Liver (tissue), 9 donors: ENCODE data around the gene GLIS1. TPM values are rescaled to one million over a fixed set of nuclear protein-coding genes. Genes with fewer than 3 reads are reported as not detected.

ENCODE experiments used
- DNase-seq: peaks from one replicate; pipeline ENCODE4 v3.0.0-alpha.2; 2017; ENCODE audit warnings: low spot score
- H3K27ac ChIP-seq, 2 donors: one replicate each; pipeline ENCODE4 v1.7.0; 2013; ENCODE audit warnings: inconsistent platforms in 2 of 2, low read length in 2 of 2, control low read depth in 1 of 2, low read depth in 1 of 2, mild to moderate bottlenecking in 1 of 2
- H3K27me3 ChIP-seq, 4 donors: one replicate each; pipeline versions ENCODE4 v1.6.1 to v1.7.0; 2013; ENCODE audit warnings: low read length in 3 of 4, inconsistent platforms in 1 of 4, mild to moderate bottlenecking in 1 of 4, moderate library complexity in 1 of 4; ENCODE audit not compliant: control insufficient read depth in 4 of 4, insufficient read depth in 4 of 4
- H3K36me3 ChIP-seq, 4 donors: one replicate each; pipeline versions ENCODE4 v1.6.1 to v1.7.0; 2013; ENCODE audit warnings: low read length in 3 of 4, mild to moderate bottlenecking in 3 of 4, low read depth in 1 of 4, moderate library complexity in 1 of 4; ENCODE audit not compliant: control insufficient read depth in 4 of 4, insufficient read depth in 3 of 4
- H3K4me1 ChIP-seq, 4 donors: one replicate each; pipeline versions ENCODE4 v1.6.1 to v1.7.0; 2013; ENCODE audit warnings: low read length in 3 of 4, mild to moderate bottlenecking in 3 of 4, moderate library complexity in 1 of 4; ENCODE audit not compliant: control insufficient read depth in 4 of 4, insufficient read depth in 4 of 4
- H3K4me3 ChIP-seq, 3 donors: one replicate each; pipeline versions ENCODE4 v1.6.1 to v1.7.0; 2013; ENCODE audit warnings: low read length in 3 of 3, control low read depth in 1 of 3, low read depth in 1 of 3, mild to moderate bottlenecking in 1 of 3
- H3K9ac ChIP-seq, 2 donors: one replicate each; pipeline ENCODE4 v1.7.0; 2013; ENCODE audit warnings: low read length in 2 of 2, mild to moderate bottlenecking in 2 of 2, moderate library complexity in 2 of 2, control low read depth in 1 of 2, low read depth in 1 of 2
- H3K9me3 ChIP-seq, 4 donors: one replicate each; pipeline versions ENCODE4 v1.6.1 to v1.7.0; 2013; ENCODE audit warnings: low read length in 3 of 4; ENCODE audit not compliant: control insufficient read depth in 4 of 4
- EGR1 ChIP-seq, 2 donors: IDR thresholded peaks; 2 replicates each; pipeline ENCODE4 v1.6.1; 2016 to 2018; ENCODE audit warnings: antibody characterized with exemption in 2 of 2, low read depth in 2 of 2
- FOXA1 ChIP-seq: IDR thresholded peaks from 2 replicates; pipeline ENCODE4 v1.6.1; 2016; ENCODE audit warnings: antibody characterized with exemption
- GABPA ChIP-seq, 2 donors: IDR thresholded peaks in 1 of 2; conservative IDR thresholded peaks in 1 of 2; 2 replicates each; pipeline ENCODE4 v1.6.1; 2016; ENCODE audit warnings: antibody characterized with exemption in 2 of 2, mild to moderate bottlenecking in 1 of 2, moderate library complexity in 1 of 2
- HNF4G ChIP-seq: IDR thresholded peaks from 2 replicates; pipeline ENCODE4 v1.6.1; 2016; ENCODE audit warnings: antibody characterized with exemption
- JUND ChIP-seq, 2 donors: IDR thresholded peaks; 2 replicates each; pipeline ENCODE4 v1.6.1; 2016; ENCODE audit warnings: antibody characterized with exemption in 2 of 2
- RAD21 ChIP-seq, 2 donors: IDR thresholded peaks; 2 replicates each; pipeline ENCODE4 v1.6.1; 2016; ENCODE audit warnings: antibody characterized with exemption in 2 of 2, mild to moderate bottlenecking in 2 of 2
- RXRA ChIP-seq, 2 donors: IDR thresholded peaks; 2 replicates each; pipeline ENCODE4 v1.6.1; 2017 to 2018; ENCODE audit warnings: antibody characterized with exemption in 2 of 2, mild to moderate bottlenecking in 1 of 2
- SP1 ChIP-seq: IDR thresholded peaks from 2 replicates; pipeline ENCODE4 v1.6.1; 2018; ENCODE audit warnings: antibody characterized with exemption, mild to moderate bottlenecking
- TAF1 ChIP-seq: conservative IDR thresholded peaks from 2 replicates; pipeline ENCODE4 v1.6.1; 2016; ENCODE audit warnings: antibody characterized with exemption, mild to moderate bottlenecking
- YY1 ChIP-seq: IDR thresholded peaks from 2 replicates; pipeline ENCODE4 v1.6.1; 2016; ENCODE audit warnings: antibody characterized with exemption, mild to moderate bottlenecking
- WGBS: extraction: QIAGEN DNeasy Blood & Tissue Kit; methylation state at CpG from one replicate; pipeline ENCODE4 v1.1.7; 2013; 5-methylcytosine and 5-hydroxymethylcytosine counted together
- polyA plus RNA-seq, 2 donors: library from polyadenylated mRNA; stranded (reverse) in 1 of 2; unstranded in 1 of 2; fragments of 200-250 nt in 1 of 2; fragments of >200 nt in 1 of 2; fragmentation: Nextera tagmentation in 1 of 2; extraction: Ambion mirVana in 1 of 2; gene quantifications; one replicate each; pipeline versions ENCODE4 v1.2.1 to v1.2.3, GENCODE V29; 2013 to 2015
- total RNA-seq, 2 donors: library from RNA; depleted of rRNA; stranded (reverse); fragments of >200 nt; gene quantifications; one replicate each; pipeline ENCODE4 v1.2.3, GENCODE V29; 2014
- TF ChIP-seq, protein P1 (sequence below): fragments of 150-350 bp; IDR thresholded peaks from 2 replicates; pipeline ENCODE4 v1.5.1; 2017; ENCODE audit warnings: improper control_type of control experiment, low read depth, low read length; ENCODE audit not compliant: missing input control
- TF ChIP-seq, protein P2 (sequence below): IDR thresholded peaks from 2 replicates; pipeline ENCODE4 v1.6.1; 2016; ENCODE audit warnings: antibody characterized with exemption
- TF ChIP-seq, protein P3 (sequence below): IDR thresholded peaks from 2 replicates; pipeline ENCODE4 v1.6.1; 2016; ENCODE audit warnings: antibody characterized with exemption, mild to moderate bottlenecking
- TF ChIP-seq, protein P4 (sequence below): IDR thresholded peaks from 2 replicates; pipeline ENCODE4 v1.6.1; 2016; ENCODE audit warnings: antibody characterized with exemption
- donor health status: healthy.
- donor health status: healthy.
- donor health status: healthy.
- donor health status: healthy.
- donor health status: healthy.

The GLIS1 gene
- total and polyA plus RNA-seq, 4 donors: under 0.01 to 0.05 TPM; not detected in 2

DNA sequence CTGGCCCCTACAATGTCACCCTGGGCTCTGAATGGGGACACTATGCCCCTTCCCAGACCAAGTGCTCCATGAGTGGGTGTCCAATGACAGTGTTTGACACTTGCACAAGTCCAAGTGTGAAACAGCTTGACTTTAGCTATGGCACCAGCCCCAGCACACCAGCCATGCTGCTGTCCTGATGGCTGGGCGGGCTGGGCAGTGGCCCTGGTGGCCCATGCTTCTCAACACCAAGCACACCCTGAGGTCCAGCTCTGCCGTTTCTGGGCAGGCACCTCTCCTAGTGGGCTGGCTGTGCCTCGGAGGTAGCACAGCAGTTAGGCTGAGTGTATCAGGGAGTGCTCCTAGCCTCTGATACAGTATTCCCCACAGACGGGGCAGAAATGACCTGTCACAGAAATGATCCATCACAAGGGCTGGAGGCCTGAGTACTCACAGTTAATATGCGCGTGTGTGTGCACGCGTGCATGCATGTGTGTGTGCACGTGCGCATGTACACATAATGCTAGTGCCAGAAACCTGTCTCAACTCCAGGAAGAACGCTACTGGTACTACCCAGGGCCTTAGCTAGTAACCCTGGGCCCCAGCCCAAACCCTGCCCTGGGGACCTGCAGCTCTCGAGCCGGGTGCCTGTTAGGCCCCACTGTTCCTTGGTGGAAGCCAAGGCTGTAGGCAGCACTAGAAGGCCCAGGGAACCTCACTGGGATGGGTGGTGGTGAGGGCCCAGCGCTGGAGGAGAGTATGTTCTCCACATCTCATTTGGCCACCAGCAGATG, 145.8 kb downstream of the GLIS1 start:
- Histone ChIP-seq H3K4me1 (no peaks in the 10 kb centered on the region), H3K9me3 (no peaks in the 10 kb centered on the region), H3K4me3 (no peak overlapping the region), H3K9ac (no peak overlapping the region), H3K27me3 (peaks cover 0 to 2% (median 0%) of the 10 kb centered on the region in 4 donors), H3K36me3 (no peaks in the 10 kb centered on the region), H3K27ac (no peak overlapping the region)
- TF ChIP-seq FOXA1 (no peak), SP1 (no peak)
- DNase-seq: no peak
- WGBS: 95% methylated on average over 14 of the region's 14 CpGs

DNA sequence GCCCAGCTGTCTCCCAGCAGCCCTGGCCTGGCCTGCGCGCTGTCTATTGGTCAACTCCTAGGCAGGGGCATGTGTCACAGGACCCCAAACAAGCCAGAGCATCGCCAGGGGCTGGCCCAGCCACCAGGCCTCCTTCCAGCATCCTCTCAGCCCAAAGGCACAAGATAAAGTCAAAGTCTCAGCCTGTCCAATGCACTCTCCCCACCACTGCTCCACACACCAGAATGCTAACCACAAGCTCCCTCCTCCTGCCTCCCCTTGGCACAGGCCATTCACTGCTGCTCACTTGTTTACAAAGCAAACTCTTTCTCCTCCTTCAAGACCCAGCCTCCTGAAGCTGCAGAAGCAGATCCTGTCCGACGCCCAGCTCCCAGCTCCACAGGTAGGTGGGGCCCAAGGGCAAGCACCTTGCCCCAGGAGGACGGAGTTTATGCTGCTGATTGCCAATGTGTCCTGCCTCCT, 146.4 kb downstream of the GLIS1 start:
- Histone ChIP-seq H3K9me3 (no peaks in the 10 kb centered on the region), H3K27me3 (peaks cover 0 to 2% (median 0%) of the 10 kb centered on the region in 4 donors), H3K9ac (no peak overlapping the region), H3K4me1 (no peaks in the 10 kb centered on the region), H3K4me3 (no peak overlapping the region), H3K27ac (no peak overlapping the region), H3K36me3 (no peaks in the 10 kb centered on the region)
- DNase-seq: no peak
- 78% methylated on average over 6 of the region's 6 CpGs for WGBS
- TF ChIP-seq HNF4G: no peak
- no peak for TF ChIP-seq RAD21 (IDR thresholded peaks at IDR 0.05)
- TF ChIP-seq, protein P1, sequence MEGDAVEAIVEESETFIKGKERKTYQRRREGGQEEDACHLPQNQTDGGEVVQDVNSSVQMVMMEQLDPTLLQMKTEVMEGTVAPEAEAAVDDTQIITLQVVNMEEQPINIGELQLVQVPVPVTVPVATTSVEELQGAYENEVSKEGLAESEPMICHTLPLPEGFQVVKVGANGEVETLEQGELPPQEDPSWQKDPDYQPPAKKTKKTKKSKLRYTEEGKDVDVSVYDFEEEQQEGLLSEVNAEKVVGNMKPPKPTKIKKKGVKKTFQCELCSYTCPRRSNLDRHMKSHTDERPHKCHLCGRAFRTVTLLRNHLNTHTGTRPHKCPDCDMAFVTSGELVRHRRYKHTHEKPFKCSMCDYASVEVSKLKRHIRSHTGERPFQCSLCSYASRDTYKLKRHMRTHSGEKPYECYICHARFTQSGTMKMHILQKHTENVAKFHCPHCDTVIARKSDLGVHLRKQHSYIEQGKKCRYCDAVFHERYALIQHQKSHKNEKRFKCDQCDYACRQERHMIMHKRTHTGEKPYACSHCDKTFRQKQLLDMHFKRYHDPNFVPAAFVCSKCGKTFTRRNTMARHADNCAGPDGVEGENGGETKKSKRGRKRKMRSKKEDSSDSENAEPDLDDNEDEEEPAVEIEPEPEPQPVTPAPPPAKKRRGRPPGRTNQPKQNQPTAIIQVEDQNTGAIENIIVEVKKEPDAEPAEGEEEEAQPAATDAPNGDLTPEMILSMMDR: no peak
- TF ChIP-seq, protein P2, sequence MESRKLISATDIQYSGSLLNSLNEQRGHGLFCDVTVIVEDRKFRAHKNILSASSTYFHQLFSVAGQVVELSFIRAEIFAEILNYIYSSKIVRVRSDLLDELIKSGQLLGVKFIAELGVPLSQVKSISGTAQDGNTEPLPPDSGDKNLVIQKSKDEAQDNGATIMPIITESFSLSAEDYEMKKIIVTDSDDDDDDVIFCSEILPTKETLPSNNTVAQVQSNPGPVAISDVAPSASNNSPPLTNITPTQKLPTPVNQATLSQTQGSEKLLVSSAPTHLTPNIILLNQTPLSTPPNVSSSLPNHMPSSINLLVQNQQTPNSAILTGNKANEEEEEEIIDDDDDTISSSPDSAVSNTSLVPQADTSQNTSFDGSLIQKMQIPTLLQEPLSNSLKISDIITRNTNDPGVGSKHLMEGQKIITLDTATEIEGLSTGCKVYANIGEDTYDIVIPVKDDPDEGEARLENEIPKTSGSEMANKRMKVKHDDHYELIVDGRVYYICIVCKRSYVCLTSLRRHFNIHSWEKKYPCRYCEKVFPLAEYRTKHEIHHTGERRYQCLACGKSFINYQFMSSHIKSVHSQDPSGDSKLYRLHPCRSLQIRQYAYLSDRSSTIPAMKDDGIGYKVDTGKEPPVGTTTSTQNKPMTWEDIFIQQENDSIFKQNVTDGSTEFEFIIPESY: no peak
- TF ChIP-seq RXRA (IDR thresholded peaks at IDR 0.05): no peak
- no peak for TF ChIP-seq EGR1 (IDR thresholded peaks at IDR 0.05; ENCODE audit: low read depth in 2 of 2)
- TF ChIP-seq SP1: no peak
- TF ChIP-seq, protein P3, sequence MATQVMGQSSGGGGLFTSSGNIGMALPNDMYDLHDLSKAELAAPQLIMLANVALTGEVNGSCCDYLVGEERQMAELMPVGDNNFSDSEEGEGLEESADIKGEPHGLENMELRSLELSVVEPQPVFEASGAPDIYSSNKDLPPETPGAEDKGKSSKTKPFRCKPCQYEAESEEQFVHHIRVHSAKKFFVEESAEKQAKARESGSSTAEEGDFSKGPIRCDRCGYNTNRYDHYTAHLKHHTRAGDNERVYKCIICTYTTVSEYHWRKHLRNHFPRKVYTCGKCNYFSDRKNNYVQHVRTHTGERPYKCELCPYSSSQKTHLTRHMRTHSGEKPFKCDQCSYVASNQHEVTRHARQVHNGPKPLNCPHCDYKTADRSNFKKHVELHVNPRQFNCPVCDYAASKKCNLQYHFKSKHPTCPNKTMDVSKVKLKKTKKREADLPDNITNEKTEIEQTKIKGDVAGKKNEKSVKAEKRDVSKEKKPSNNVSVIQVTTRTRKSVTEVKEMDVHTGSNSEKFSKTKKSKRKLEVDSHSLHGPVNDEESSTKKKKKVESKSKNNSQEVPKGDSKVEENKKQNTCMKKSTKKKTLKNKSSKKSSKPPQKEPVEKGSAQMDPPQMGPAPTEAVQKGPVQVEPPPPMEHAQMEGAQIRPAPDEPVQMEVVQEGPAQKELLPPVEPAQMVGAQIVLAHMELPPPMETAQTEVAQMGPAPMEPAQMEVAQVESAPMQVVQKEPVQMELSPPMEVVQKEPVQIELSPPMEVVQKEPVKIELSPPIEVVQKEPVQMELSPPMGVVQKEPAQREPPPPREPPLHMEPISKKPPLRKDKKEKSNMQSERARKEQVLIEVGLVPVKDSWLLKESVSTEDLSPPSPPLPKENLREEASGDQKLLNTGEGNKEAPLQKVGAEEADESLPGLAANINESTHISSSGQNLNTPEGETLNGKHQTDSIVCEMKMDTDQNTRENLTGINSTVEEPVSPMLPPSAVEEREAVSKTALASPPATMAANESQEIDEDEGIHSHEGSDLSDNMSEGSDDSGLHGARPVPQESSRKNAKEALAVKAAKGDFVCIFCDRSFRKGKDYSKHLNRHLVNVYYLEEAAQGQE: no peak
- no peak for TF ChIP-seq YY1
- TF ChIP-seq GABPA (IDR thresholded peaks at IDR 0.05 in 1 of 2, conservative IDR thresholded peaks at IDR 0.05 in 1 of 2): no peak
- TF ChIP-seq, protein P4, sequence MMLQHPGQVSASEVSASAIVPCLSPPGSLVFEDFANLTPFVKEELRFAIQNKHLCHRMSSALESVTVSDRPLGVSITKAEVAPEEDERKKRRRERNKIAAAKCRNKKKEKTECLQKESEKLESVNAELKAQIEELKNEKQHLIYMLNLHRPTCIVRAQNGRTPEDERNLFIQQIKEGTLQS: no peak
- TF ChIP-seq TAF1: no peak
- no peak for TF ChIP-seq JUND (IDR thresholded peaks at IDR 0.05)
